Lower lobe of right lung (tissue), 2 donors: ENCODE results near the gene TNRC6B. TPM values are rescaled to one million over a fixed set of nuclear protein-coding genes. Genes with fewer than 3 reads are reported as not detected.

Experiments
- ATAC-seq, 2 donors: fragments of 200-7000 bp; cut with Tn5 transposase; one replicate each; pipeline ENCODE4 v1.9.1; 2020 to 2022; ENCODE audit warnings: mild to moderate bottlenecking in 2 of 2, moderate library complexity in 2 of 2
- DNase-seq: peaks from one replicate; pipeline ENCODE4 v3.0.0-alpha.2; 2020
- H3K27ac ChIP-seq: fragments of 200-600 bp; one replicate; pipeline ENCODE4 v1.8.0; 2022
- H3K27me3 ChIP-seq: fragments of 200-600 bp; one replicate; pipeline ENCODE4 v1.8.0; 2022; ENCODE audit warnings: low read depth
- H3K36me3 ChIP-seq: fragments of 200-600 bp; one replicate; pipeline ENCODE4 v1.8.0; 2022; ENCODE audit warnings: mild to moderate bottlenecking
- H3K4me1 ChIP-seq: fragments of 200-600 bp; one replicate; pipeline ENCODE4 v1.8.0; 2022
- H3K4me3 ChIP-seq: fragments of 200-600 bp; one replicate; pipeline ENCODE4 v1.8.0; 2022; ENCODE audit warnings: mild to moderate bottlenecking
- H3K9me3 ChIP-seq: fragments of 200-600 bp; one replicate; pipeline ENCODE4 v1.8.0; 2022
- intact Hi-C: fragments of 100-400 bp; cut with DNase I; formaldehyde crosslinking; loops from one replicate; pipeline ENCODE4 v1.11.0; 2022
- total RNA-seq: library from RNA; stranded (reverse); fragmentation: NEBNext Ultra II Directional; extraction: Animal tissue kit (Norgen Biotek cat#: 25700); gene quantifications from one replicate; pipeline ENCODE4 v1.2.1, GENCODE V29; 2021
- TF ChIP-seq, protein P1 (sequence below): fragments of 200-600 bp; IDR thresholded peaks from one replicate; pipeline ENCODE4 v1.8.0; 2022; ENCODE audit warnings: antibody characterized with exemption, mild to moderate bottlenecking
- donor health status: DM: no; HTN: yes; CAD: no; lungs with severe emphysema.

The TNRC6B gene
- total RNA-seq, 1 donor from 2014 or later: 54.6 TPM

GRCh38 chr22:40340044-40340443, 162.3 kb downstream of the TNRC6B start:
- Histone ChIP-seq H3K4me1 (peaks cover 16% of the 10 kb centered on the region), H3K27ac (no peak overlapping the region), H3K9me3 (no peaks in the 10 kb centered on the region), H3K36me3 (peaks cover 5% of the 10 kb centered on the region), H3K4me3 (no peak overlapping the region), H3K27me3 (no peaks in the 10 kb centered on the region)
- ATAC-seq: no peak
- intact Hi-C loops: no loop called here
- DNase-seq: no peak
- TF ChIP-seq, protein P1, sequence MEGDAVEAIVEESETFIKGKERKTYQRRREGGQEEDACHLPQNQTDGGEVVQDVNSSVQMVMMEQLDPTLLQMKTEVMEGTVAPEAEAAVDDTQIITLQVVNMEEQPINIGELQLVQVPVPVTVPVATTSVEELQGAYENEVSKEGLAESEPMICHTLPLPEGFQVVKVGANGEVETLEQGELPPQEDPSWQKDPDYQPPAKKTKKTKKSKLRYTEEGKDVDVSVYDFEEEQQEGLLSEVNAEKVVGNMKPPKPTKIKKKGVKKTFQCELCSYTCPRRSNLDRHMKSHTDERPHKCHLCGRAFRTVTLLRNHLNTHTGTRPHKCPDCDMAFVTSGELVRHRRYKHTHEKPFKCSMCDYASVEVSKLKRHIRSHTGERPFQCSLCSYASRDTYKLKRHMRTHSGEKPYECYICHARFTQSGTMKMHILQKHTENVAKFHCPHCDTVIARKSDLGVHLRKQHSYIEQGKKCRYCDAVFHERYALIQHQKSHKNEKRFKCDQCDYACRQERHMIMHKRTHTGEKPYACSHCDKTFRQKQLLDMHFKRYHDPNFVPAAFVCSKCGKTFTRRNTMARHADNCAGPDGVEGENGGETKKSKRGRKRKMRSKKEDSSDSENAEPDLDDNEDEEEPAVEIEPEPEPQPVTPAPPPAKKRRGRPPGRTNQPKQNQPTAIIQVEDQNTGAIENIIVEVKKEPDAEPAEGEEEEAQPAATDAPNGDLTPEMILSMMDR: no peak

GRCh38 chr22:40341604-40342003, 163.9 kb downstream of the TNRC6B start:
- Histone ChIP-seq H3K4me1 (peaks cover 10% of the 10 kb centered on the region), H3K27me3 (no peaks in the 10 kb centered on the region), H3K4me3 (no peak overlapping the region), H3K9me3 (no peaks in the 10 kb centered on the region), H3K27ac (no peak overlapping the region), H3K36me3 (no peaks in the 10 kb centered on the region)
- intact Hi-C loops: no loop called here
- DNase-seq (no peak), ATAC-seq (no peak)
- TF ChIP-seq, protein P1: no peak

DNA sequence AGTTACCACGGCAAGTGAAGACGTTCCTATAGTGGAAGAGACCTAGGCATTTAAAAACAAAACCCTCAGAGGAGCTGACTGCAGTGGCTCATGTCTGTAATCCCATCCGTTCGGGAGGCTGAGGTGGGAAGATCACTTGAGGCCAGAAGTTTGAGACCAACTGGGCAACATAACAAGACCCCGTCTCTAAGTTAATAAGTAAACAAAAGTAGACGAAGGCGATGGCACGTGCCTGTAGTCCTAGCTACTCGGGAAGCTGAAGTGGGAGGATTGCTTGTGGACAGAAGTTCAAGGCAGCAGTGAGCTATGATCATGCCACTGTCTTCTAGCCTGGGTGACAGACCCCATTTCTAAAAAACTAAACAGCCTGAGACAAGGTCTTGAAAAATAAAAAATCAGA, 164.8 kb downstream of the TNRC6B start:
- Histone ChIP-seq H3K4me1 (peaks cover 16% of the 10 kb centered on the region), H3K4me3 (no peak overlapping the region), H3K36me3 (no peaks in the 10 kb centered on the region), H3K27ac (no peak overlapping the region), H3K27me3 (no peaks in the 10 kb centered on the region), H3K9me3 (no peaks in the 10 kb centered on the region)
- DNase-seq: no peak
- no peak for ATAC-seq
- TF ChIP-seq, protein P1: no peak
- intact Hi-C loops: no loop called here

DNA sequence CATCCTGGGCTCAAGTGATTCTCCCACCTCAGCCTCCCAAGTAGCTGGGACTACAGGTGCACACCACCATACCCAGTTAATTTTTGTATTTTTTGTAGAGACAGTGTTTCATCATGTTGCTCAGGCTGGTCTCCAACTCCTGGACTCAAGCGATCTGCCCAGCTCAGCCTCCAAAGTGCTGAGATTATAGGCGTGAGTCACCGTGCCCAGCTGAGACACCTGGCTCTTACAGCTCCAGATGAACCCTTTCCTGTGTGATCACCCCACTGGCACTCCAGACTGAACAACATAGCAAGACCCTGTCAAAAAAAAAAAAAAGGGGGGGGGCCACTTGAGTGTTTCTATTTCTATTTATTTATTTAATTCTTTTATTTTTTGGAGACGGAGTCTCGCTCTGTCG, 167.5 kb downstream of the TNRC6B start:
- H3K9me3 ChIP-seq: no peaks in the 10 kb centered on the region
- H3K4me1 ChIP-seq: peaks cover 29% of the 10 kb centered on the region
- H3K27ac ChIP-seq: peak overlapping the region; percentile 82
- peak overlapping the region; percentile 73 for H3K4me3 ChIP-seq
- no peaks in the 10 kb centered on the region for H3K27me3 ChIP-seq
- ATAC-seq (no peak), DNase-seq (no peak)
- TF ChIP-seq, protein P1: no peak
- H3K36me3 ChIP-seq: peaks cover 19% of the 10 kb centered on the region
- intact Hi-C loops: no loop called here

DNA sequence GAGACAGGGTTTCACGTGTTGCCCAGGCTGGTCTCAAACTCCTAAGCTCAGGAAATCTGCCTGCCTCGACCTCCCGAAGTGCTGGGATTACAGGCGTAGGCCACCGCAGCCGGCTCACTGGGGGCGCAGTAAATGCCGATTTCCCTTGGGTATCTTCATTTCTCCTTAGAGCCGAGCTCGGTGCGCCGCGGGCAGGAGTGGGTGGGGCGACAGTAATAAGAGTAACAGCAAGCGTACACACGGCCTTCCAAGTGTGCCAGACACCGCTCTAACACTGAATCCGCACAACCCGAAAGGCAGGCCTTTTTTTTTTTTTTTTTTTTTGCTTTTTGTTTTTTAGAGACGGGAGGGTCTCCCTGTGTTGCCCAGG, 168.1 kb downstream of the TNRC6B start:
- intact Hi-C loops: no loop called here
- H3K27ac ChIP-seq: peak overlapping the region; percentile 82
- TF ChIP-seq, protein P1: no peak
- DNase-seq (peak; percentile 64), ATAC-seq (peak; percentile 43 to 56)
- peaks cover 29% of the 10 kb centered on the region for H3K4me1 ChIP-seq
- H3K9me3 ChIP-seq: no peaks in the 10 kb centered on the region
- H3K27me3 ChIP-seq: no peaks in the 10 kb centered on the region
- peaks cover 24% of the 10 kb centered on the region for H3K36me3 ChIP-seq
- peak overlapping the region; percentile 73 for H3K4me3 ChIP-seq
